KMS-11 (cell line): Measurements from ENCODE around the gene GNL3L.
"Not testable (repeated sequence)": the region's sequence is repeated elsewhere in the genome, so short reads cannot be mapped to it uniquely, and the experiment has no call there.

Source experiments
- H2AFZ ChIP-seq: fragments of 200-600 bp; sonication (generic); 2 replicates; pipeline ENCODE4 v1.6.1; 2016; ENCODE audit warnings: antibody characterized with exemption, mixed run types, low read depth
- H3K27ac ChIP-seq: fragments of 200-600 bp; sonication (generic); 2 replicates; pipeline ENCODE4 v1.6.1; 2016; ENCODE audit warnings: mild to moderate bottlenecking, mixed run types
- H3K27me3 ChIP-seq: fragments of 200-600 bp; sonication (generic); 2 replicates; pipeline ENCODE4 v1.6.1; 2017; ENCODE audit warnings: mild to moderate bottlenecking, low read depth, mixed run types, moderate library complexity; ENCODE audit not compliant: insufficient read depth
- H3K36me3 ChIP-seq: fragments of 200-600 bp; sonication (generic); 2 replicates; pipeline ENCODE4 v1.6.1; 2017; ENCODE audit warnings: mild to moderate bottlenecking, mixed run types; ENCODE audit not compliant: insufficient read depth
- H3K4me1 ChIP-seq: fragments of 200-600 bp; sonication (generic); 2 replicates; pipeline ENCODE4 v1.6.1; 2016; ENCODE audit warnings: mild to moderate bottlenecking, low read depth, mixed run types; ENCODE audit not compliant: poor library complexity, severe bottlenecking
- H3K4me2 ChIP-seq: fragments of 200-600 bp; sonication (generic); 2 replicates; pipeline ENCODE4 v1.7.0; 2016; ENCODE audit warnings: mild to moderate bottlenecking, mixed run types
- H3K4me3 ChIP-seq: fragments of 200-600 bp; sonication (generic); IDR thresholded peaks from 2 replicates; pipeline ENCODE4 v1.6.1; 2017; ENCODE audit warnings: low read depth, low read length, mixed read lengths; ENCODE audit not compliant: insufficient read depth
- H3K79me2 ChIP-seq: fragments of 200-600 bp; sonication (generic); 2 replicates; pipeline ENCODE4 v1.6.1; 2016; ENCODE audit warnings: low read depth, mixed run types; ENCODE audit not compliant: insufficient read depth
- H3K9ac ChIP-seq: fragments of 200-600 bp; sonication (generic); 2 replicates; pipeline ENCODE4 v1.6.1; 2016; ENCODE audit warnings: mild to moderate bottlenecking, mixed run types
- H4K20me1 ChIP-seq: fragments of 200-600 bp; sonication (generic); 2 replicates; pipeline ENCODE4 v1.6.1; 2016; ENCODE audit warnings: mild to moderate bottlenecking, mixed run types; ENCODE audit not compliant: insufficient read depth
- CTCF ChIP-seq: fragments of 200-600 bp; sonication (generic); conservative IDR thresholded peaks from 2 replicates; pipeline ENCODE4 v1.6.1; 2017; ENCODE audit warnings: low read depth, mild to moderate bottlenecking, antibody characterized with exemption, low read length, moderate library complexity, mixed read lengths

Gene GNL3L

GRCh38 chrX:54529552-54530356 lies at the start of gene GNL3L:
GNL3L (plus strand) TSS chrX:54530219; CDS start chrX:54532567, 2,348 bp downstream.
- peak within 1 kb of the TSS; percentile 86 for H3K9ac ChIP-seq
- no peaks in the 10 kb centered on the region for H3K27me3 ChIP-seq
- H3K79me2 ChIP-seq, result peaks cover 45% of the 10 kb centered on the region
- no peaks in the 10 kb centered on the region for H4K20me1 ChIP-seq
- TF ChIP-seq CTCF, result no peak
- peak within 1 kb of the TSS; percentile 79 for H2AFZ ChIP-seq
- peaks cover 4% of the 10 kb centered on the region; the same call in 1 of the 2 replicates for H3K36me3 ChIP-seq
- H3K4me1 ChIP-seq, result peaks cover 42% of the 10 kb centered on the region
- H3K27ac ChIP-seq, result peak within 1 kb of the TSS; percentile 68
- no peak within 1 kb of the TSS for H3K4me3 ChIP-seq
- H3K4me2 ChIP-seq, result peak within 1 kb of the TSS; percentile 76

GRCh38 chrX:54482839-54483593 lies 47.0 kb upstream of the GNL3L start:
- no peak overlapping the region for H3K9ac ChIP-seq
- no peak overlapping the region for H3K4me3 ChIP-seq
- no peak for TF ChIP-seq CTCF
- no peaks in the 10 kb centered on the region for H3K79me2 ChIP-seq
- H3K4me1 ChIP-seq, result no peaks in the 10 kb centered on the region
- no peak overlapping the region for H3K4me2 ChIP-seq
- H4K20me1 ChIP-seq, result no peaks in the 10 kb centered on the region
- H3K27ac ChIP-seq, result no peak overlapping the region
- no peaks in the 10 kb centered on the region for H3K27me3 ChIP-seq
- H3K36me3 ChIP-seq, result no peaks in the 10 kb centered on the region
- H2AFZ ChIP-seq, result no peak overlapping the region

- Histone ChIP-seq H3K4me3 (no peak overlapping the region), H3K27me3 (no peaks in the 10 kb centered on the region), H3K79me2 (no peaks in the 10 kb centered on the region), H3K4me2 (no peak overlapping the region), H3K9ac (no peak overlapping the region), H4K20me1 (no peaks in the 10 kb centered on the region), H2AFZ (no peak overlapping the region), H3K36me3 (no peaks in the 10 kb centered on the region), H3K4me1 (no peaks in the 10 kb centered on the region), H3K27ac (no peak overlapping the region)
- no peak for TF ChIP-seq CTCF
Observed at GRCh38 chrX:54483946-54484345, 46.1 kb upstream of the GNL3L start.

- H3K9ac ChIP-seq, result no peak overlapping the region
- no peak overlapping the region for H3K4me3 ChIP-seq
- no peaks in the 10 kb centered on the region for H4K20me1 ChIP-seq
- H3K27me3 ChIP-seq, result no peaks in the 10 kb centered on the region
- H3K36me3 ChIP-seq, result no peaks in the 10 kb centered on the region
- no peak overlapping the region for H3K4me2 ChIP-seq
- no peak overlapping the region for H3K27ac ChIP-seq
- no peaks in the 10 kb centered on the region for H3K79me2 ChIP-seq
- H3K4me1 ChIP-seq, result no peaks in the 10 kb centered on the region
- no peak for TF ChIP-seq CTCF
- no peak overlapping the region for H2AFZ ChIP-seq
Observed at GRCh38 chrX:54484666-54485065, 45.4 kb upstream of the GNL3L start.

- H3K9ac ChIP-seq, H3K79me2 ChIP-seq, H3K36me3 ChIP-seq, H3K4me3 ChIP-seq, H2AFZ ChIP-seq, H3K4me2 ChIP-seq, H3K27ac ChIP-seq, H3K27me3 ChIP-seq, H3K4me1 ChIP-seq, H4K20me1 ChIP-seq: not testable (repeated sequence)
Observed at GRCh38 chrX:54489819-54490218, 40.2 kb upstream of the GNL3L start.
